Measurements from ENCODE around the gene FXR2.

GRCh38 chr17:7573324-7574080 is 41.2 kb downstream of the FXR2 start:
- TF ChIP-seq CTCF (IDR thresholded peaks at IDR 0.05) (no peak), POLR2A (IDR thresholded peaks at IDR 0.05) (no peak), POLR2AphosphoS5 (IDR thresholded peaks at IDR 0.05) (peak; percentile 87 to 98 (median 93))
